ENCODE data around the gene ZNF451. TPM values are rescaled to one million over a fixed set of nuclear protein-coding genes. Genes with fewer than 3 reads are reported as not detected.

The ZNF451 gene
- polyA plus RNA-seq, 1 of the 3 experiments (the other 2 are of a cell fraction) = 8.5 TPM

GRCh38 chr6:57113105-57113504 is 23.1 kb downstream of the ZNF451 start:
- ChIA-PET POLR2A (no interaction called here), CTCF (interaction anchor here (1.4 kb wide), 1 partner anchor 211 kb away, joined by 3 read pairs; no protein-coding TSS in a partner anchor)
- no peak for DNase-seq
- Histone ChIP-seq H3K9me2 (no peaks in the 10 kb centered on the region), H3K27me3 (ENCODE audit: insufficient read depth) (no peaks in the 10 kb centered on the region), H3K4me1 (ENCODE audit: control insufficient read depth in 1 of 2, insufficient read depth in 2 of 2, low read depth in 1 of 2, low read length in 1 of 2) (no peaks in the 10 kb centered on the region), H3K4me3 (ENCODE audit: low read depth in 2 of 2, low read length in 1 of 2) (no peak overlapping the region), H3K9ac (no peak overlapping the region), H3K79me2 (ENCODE audit: insufficient read depth) (peaks cover 89% of the 10 kb centered on the region), H3K27ac (ENCODE audit: low read depth in 2 of 2, low read length in 1 of 2) (no peak overlapping the region), H2AFZ (ENCODE audit: low read depth) (no peak overlapping the region), H3F3A (replicated peaks; ENCODE audit: insufficient read depth) (peaks cover 3% of the 10 kb centered on the region), H3K36me3 (replicated peaks in 1 of 2; ENCODE audit: control insufficient read depth in 1 of 2, insufficient read depth in 2 of 2, low read length in 1 of 2) (peaks cover 17 to 32% of the 10 kb centered on the region in 2 experiments), H3K4me2 (no peak overlapping the region), H3K9me3 (no peaks in the 10 kb centered on the region), H4K20me1 (ENCODE audit: insufficient read depth) (0 out of 2 replicates have a peak, but pooled peaks cover 8% of the 10 kb centered on the region)
- WGBS (ENCODE audit: low lambda C conversion rate) = 99% methylated on average over 6 of the region's 6 CpGs
- no peak for TF ChIP-seq ZBTB33 (IDR thresholded peaks at IDR 0.05; ENCODE audit: borderline replicate concordance, low read depth)
- TF ChIP-seq TAF1 (IDR thresholded peaks at IDR 0.05; ENCODE audit: borderline replicate concordance, low read depth, low read length) = no peak
- TF ChIP-seq RAD21 (IDR thresholded peaks at IDR 0.05; ENCODE audit: low read length) = no peak
- no peak for TF ChIP-seq RCOR1 (IDR thresholded peaks at IDR 0.05; ENCODE audit: low read length)
- no peak for TF ChIP-seq NFIC (IDR thresholded peaks at IDR 0.05; ENCODE audit: borderline replicate concordance)
- no peak for TF ChIP-seq SIN3A (IDR thresholded peaks at IDR 0.05; ENCODE audit: borderline replicate concordance, low read depth, low read length)
- TF ChIP-seq NRF1 (IDR thresholded peaks at IDR 0.05; ENCODE audit: low read depth, low read length) = no peak
- TF ChIP-seq USF1 (IDR thresholded peaks at IDR 0.05; ENCODE audit: borderline replicate concordance, low read depth) = no peak
- no peak for TF ChIP-seq GABPA (IDR thresholded peaks at IDR 0.05; ENCODE audit: low read depth)
- TF ChIP-seq TCF12 (IDR thresholded peaks at IDR 0.05) = no peak
- TF ChIP-seq TEAD4 (IDR thresholded peaks at IDR 0.05; ENCODE audit: borderline replicate concordance, insufficient read depth) = no peak
- TF ChIP-seq FOSL2 (IDR thresholded peaks at IDR 0.05; ENCODE audit: borderline replicate concordance, low read depth) = no peak

GRCh38 chr6:57116776-57117175 is 26.8 kb downstream of the ZNF451 start:
- H3F3A ChIP-seq (replicated peaks; ENCODE audit: insufficient read depth) = peaks cover 3% of the 10 kb centered on the region
- WGBS (ENCODE audit: low lambda C conversion rate) = 56% methylated on average over 1 of the region's 1 CpG
- no peak for DNase-seq
- ChIA-PET POLR2A (no interaction called here), CTCF (no interaction called here)
- no peaks in the 10 kb centered on the region for H3K4me1 ChIP-seq (ENCODE audit: control insufficient read depth in 1 of 2, insufficient read depth in 2 of 2, low read depth in 1 of 2, low read length in 1 of 2)
- no peak overlapping the region for H3K27ac ChIP-seq (ENCODE audit: low read depth in 2 of 2, low read length in 1 of 2)
- peaks cover 78% of the 10 kb centered on the region for H3K79me2 ChIP-seq (ENCODE audit: insufficient read depth)
- H2AFZ ChIP-seq (ENCODE audit: low read depth) = no peak overlapping the region
- no peaks in the 10 kb centered on the region for H3K27me3 ChIP-seq (ENCODE audit: insufficient read depth)
- H3K9ac ChIP-seq = no peak overlapping the region
- H3K36me3 ChIP-seq (replicated peaks in 1 of 2; ENCODE audit: control insufficient read depth in 1 of 2, insufficient read depth in 2 of 2, low read length in 1 of 2) = peaks cover 0 to 29% of the 10 kb centered on the region in 2 experiments
- H3K9me2 ChIP-seq = no peaks in the 10 kb centered on the region
- no peak overlapping the region for H3K4me3 ChIP-seq (ENCODE audit: low read depth in 2 of 2, low read length in 1 of 2)
- H3K9me3 ChIP-seq = no peaks in the 10 kb centered on the region; the same call in 1 of the 2 replicates
- 0 out of 2 replicates have a peak, but pooled peaks cover 8% of the 10 kb centered on the region for H4K20me1 ChIP-seq (ENCODE audit: insufficient read depth)
- no peak for TF ChIP-seq PBX3 (IDR thresholded peaks at IDR 0.05)
- TF ChIP-seq TEAD4 (IDR thresholded peaks at IDR 0.05; ENCODE audit: borderline replicate concordance, insufficient read depth) = no peak
- no peak for TF ChIP-seq RFX5 (IDR thresholded peaks at IDR 0.05; ENCODE audit: low read length)
- TF ChIP-seq USF1 (IDR thresholded peaks at IDR 0.05; ENCODE audit: borderline replicate concordance, low read depth) = no peak
- TF ChIP-seq MEF2A (IDR thresholded peaks at IDR 0.05; ENCODE audit: borderline replicate concordance, low read depth) = no peak
- TF ChIP-seq FOXJ3 (CRISPR knock-in tag; IDR thresholded peaks at IDR 0.05) = no peak
- TF ChIP-seq YY1 (IDR thresholded peaks at IDR 0.05; ENCODE audit: low read depth) = no peak
- no peak for TF ChIP-seq MAX (IDR thresholded peaks at IDR 0.05; ENCODE audit: low read depth)
- no peak for TF ChIP-seq SIN3A (IDR thresholded peaks at IDR 0.05; ENCODE audit: borderline replicate concordance, low read depth, low read length)
- no peak for TF ChIP-seq RXRA (IDR thresholded peaks at IDR 0.05; ENCODE audit: borderline replicate concordance, low read depth)
- TF ChIP-seq ELF1 (IDR thresholded peaks at IDR 0.05) = no peak
- H3K4me2 ChIP-seq = no peak overlapping the region
